K562 (cell line): Measurements from ENCODE around the gene TEPSIN. TPM values are rescaled to one million over a fixed set of nuclear protein-coding genes. Genes with fewer than 3 reads are reported as not detected.

Source experiments
- ATAC-seq: fragments of 200-7000 bp; cut with Tn5 transposase; 3 replicates; pipeline ENCODE4 v1.9.1; 2020; ENCODE audit warnings: moderate library complexity
- BruUV-seq: library from RNA; stranded (reverse); fragments of 400-500 nt; replicated peaks from 2 replicates; lab custom pipeline; 2021; lab: Mats Ljungman, UMichigan
- CTCF ChIA-PET: fragments of 300-600 bp; formaldehyde crosslinking; extraction: SDS; loops from one replicate; lab custom pipeline; 2021; ENCODE audit warnings: low intra/inter-chr PET ratio; lab: Yijun Ruan, JAX
- POLR2A ChIA-PET: fragments of 300-600, 350-650 bp; sonication (Branson Sonifier 250); formaldehyde crosslinking; extraction: SDS; loops from one replicate; lab custom pipeline; 2021; ENCODE audit warnings: antibody characterized with exemption, inconsistent platforms; lab: Yijun Ruan, JAX
- DNase-seq, 4 experiments: peaks; one replicate each; pipeline versions ENCODE4 v3.0.0 to v3.0.0-alpha.2; 2011 to 2018; ENCODE audit warnings: low spot score in 3 of 4, mixed read lengths in 3 of 4; ENCODE audit errors: extremely low read depth in 1 of 4
- FAIRE-seq: peaks from 2 replicates; lab custom pipeline; 2011; peaks lifted over from hg19 to GRCh38; lab: Jason Lieb, UNC
- H2AFZ ChIP-seq: 2 replicates; pipeline ENCODE4 v1.6.0; 2011; ENCODE audit warnings: low read depth, low read length, control low read depth, inconsistent platforms
- H3K27ac ChIP-seq: fragments of 200-600 bp; 3 replicates; pipeline ENCODE4 v1.8.0; 2011; ENCODE audit warnings: low read depth, mild to moderate bottlenecking, control low read depth, inconsistent platforms, low read length, moderate library complexity, mixed read lengths; ENCODE audit errors: extremely low read depth
- H3K27me3 ChIP-seq, 2 experiments: fragments of 300-600 bp in 1 of 2; 2 replicates in 1 of 2; 3 replicates in 1 of 2; pipeline versions ENCODE4 v1.6.0 to v1.8.0; 2011; ENCODE audit warnings: inconsistent platforms in 2 of 2, low read length in 2 of 2, mild to moderate bottlenecking in 1 of 2, mixed read lengths in 1 of 2, moderate library complexity in 1 of 2; ENCODE audit not compliant: control insufficient read depth in 2 of 2, insufficient read depth in 2 of 2
- H3K36me3 ChIP-seq: fragments of 300-600 bp; 3 replicates; pipeline ENCODE4 v1.8.0; 2011; ENCODE audit warnings: mild to moderate bottlenecking, low read length, inconsistent platforms; ENCODE audit not compliant: control insufficient read depth, insufficient read depth
- H3K4me1 ChIP-seq, 2 experiments: fragments of 200-600 bp in 1 of 2; replicated peaks in 1 of 2; 2 replicates in 1 of 2; 3 replicates in 1 of 2; pipeline versions ENCODE4 v1.5.1 to v1.8.0; 2011; ENCODE audit warnings: inconsistent platforms in 2 of 2, low read length in 2 of 2, mild to moderate bottlenecking in 1 of 2, mixed read lengths in 1 of 2, moderate library complexity in 1 of 2; ENCODE audit not compliant: control insufficient read depth in 2 of 2, insufficient read depth in 2 of 2
- H3K4me2 ChIP-seq: 2 replicates; pipeline ENCODE4 v1.6.1; 2011; ENCODE audit warnings: low read length, control low read depth, inconsistent platforms, mixed read lengths; ENCODE audit not compliant: insufficient read depth
- H3K4me3 ChIP-seq: fragments of 200-600 bp; sonication (generic), shearing (Covaris generic); 2 replicates; pipeline ENCODE4 v1.5.1; 2016; ENCODE audit warnings: control low read depth, inconsistent platforms
- H3K79me2 ChIP-seq: fragments of 200-600 bp; 3 replicates; pipeline ENCODE4 v1.8.0; 2011; ENCODE audit warnings: low read length, inconsistent platforms; ENCODE audit not compliant: control insufficient read depth, insufficient read depth
- H3K9ac ChIP-seq, 2 experiments: 2 replicates each; pipeline versions ENCODE4 v1.6.0 to v1.6.1; 2011; ENCODE audit warnings: low read depth in 2 of 2, low read length in 2 of 2, control low read depth in 1 of 2, inconsistent platforms in 1 of 2, mild to moderate bottlenecking in 1 of 2, mixed read lengths in 1 of 2; ENCODE audit not compliant: insufficient read depth in 1 of 2
- H3K9me1 ChIP-seq: one replicate; pipeline ENCODE4 v1.6.0; 2011; ENCODE audit warnings: inconsistent platforms, mild to moderate bottlenecking, low read length, moderate library complexity; ENCODE audit not compliant: control insufficient read depth, insufficient read depth
- H3K9me3 ChIP-seq: replicated peaks from 2 replicates; pipeline ENCODE4 v1.5.1; 2011; ENCODE audit warnings: low read depth, low read length, inconsistent platforms; ENCODE audit not compliant: control insufficient read depth, insufficient read depth
- H4K20me1 ChIP-seq: replicated peaks from 2 replicates; pipeline ENCODE4 v1.6.1; 2011; ENCODE audit warnings: low read length, inconsistent platforms, mixed read lengths; ENCODE audit not compliant: control insufficient read depth, insufficient read depth
- BCOR ChIP-seq: fragments of 450-650 bp; IDR thresholded peaks from 2 replicates; pipeline ENCODE4 v1.6.1; 2016
- CC2D1A ChIP-seq: fragments of 450-650 bp; IDR thresholded peaks from 2 replicates; pipeline ENCODE4 v1.6.1; 2017; ENCODE audit warnings: mild to moderate bottlenecking
- CREM ChIP-seq: IDR thresholded peaks from 2 replicates; pipeline ENCODE4 v1.6.1; 2014; ENCODE audit warnings: antibody characterized with exemption, low read depth
- CTCF ChIP-seq, 3 experiments: IDR thresholded peaks in 2 of 3; conservative IDR thresholded peaks in 1 of 3; 2 replicates each; pipeline ENCODE4 v1.5.1; 2011 to 2012; ENCODE audit warnings: low read length in 3 of 3, mild to moderate bottlenecking in 3 of 3, control low read depth in 2 of 3, improper control_type of control experiment in 1 of 3, inconsistent platforms in 1 of 3, low read depth in 1 of 3, mixed read lengths in 1 of 3, moderate library complexity in 1 of 3; ENCODE audit not compliant: insufficient read depth in 2 of 3
- ILK ChIP-seq: fragments of 450-650 bp; IDR thresholded peaks from 2 replicates; pipeline ENCODE4 v1.6.1; 2016; ENCODE audit warnings: missing genetic modification characterization, low read depth, mild to moderate bottlenecking, missing compliant biosample characterization, moderate library complexity, borderline replicate concordance
- MTA3 ChIP-seq: fragments of 450-650 bp; formaldehyde crosslinking; IDR thresholded peaks from 2 replicates; pipeline ENCODE4 v1.6.1; 2017; ENCODE audit warnings: mild to moderate bottlenecking, borderline replicate concordance
- RB1 ChIP-seq: fragments of 450-650 bp; IDR thresholded peaks from 2 replicates; pipeline ENCODE4 v1.6.1; 2017; ENCODE audit warnings: low read depth, mild to moderate bottlenecking
- RCOR1 ChIP-seq, 2 experiments: IDR thresholded peaks; 2 replicates each; pipeline ENCODE4 v1.6.1; 2012; ENCODE audit warnings: low read depth in 2 of 2, low read length in 2 of 2, borderline replicate concordance in 1 of 2, improper control_type of control experiment in 1 of 2
- SRF ChIP-seq, 2 experiments: fragments of 250-450, 450-650 bp in 1 of 2; sonication (Bioruptor Pico) in 1 of 2; sonication (generic) in 1 of 2; formaldehyde crosslinking; IDR thresholded peaks; 2 replicates each; pipeline versions ENCODE4 v1.5.0 to v1.5.1; 2020 to 2022; ENCODE audit warnings: mild to moderate bottlenecking in 1 of 2, missing genetic modification reagents in 1 of 2
- STAG1 ChIP-seq: sonication (generic); formaldehyde crosslinking; IDR thresholded peaks from 2 replicates; pipeline ENCODE4 v1.5.0; 2020; ENCODE audit warnings: missing genetic modification reagents, borderline replicate concordance
- ZBTB7A ChIP-seq: IDR thresholded peaks from 2 replicates; pipeline ENCODE4 v1.6.1; 2011; ENCODE audit warnings: low read depth, mild to moderate bottlenecking, low read length, moderate library complexity, borderline replicate concordance; ENCODE audit not compliant: control insufficient read depth
- ZNF589 ChIP-seq: fragments of 200-800 bp; sonication (Bioruptor generic); IDR thresholded peaks from 2 replicates; pipeline ENCODE4 v1.6.1; 2016; ENCODE audit warnings: low read depth, missing genetic modification characterization, missing compliant biosample characterization
- WGBS: fragments of 100-300 bp; shearing (Covaris generic); methylation state at CpG from one replicate; pipeline ENCODE4 v1.1.6; 2016; ENCODE audit warnings: low coverage, mixed read lengths; ENCODE audit not compliant: insufficient coverage; ENCODE audit errors: missing lambda C conversion rate; 5-methylcytosine and 5-hydroxymethylcytosine counted together
- in situ Hi-C: fragments of 300-500 bp; cut with MboI; formaldehyde crosslinking; loops from 4 replicates; pipeline ENCODE4 v1.15.0; 2018; ENCODE audit warnings: inconsistent platforms, mixed read lengths
- intact Hi-C: fragments of 100-400 bp; cut with micrococcal nuclease; formaldehyde crosslinking; loops from 2 replicates; pipeline ENCODE4 v1.14.2; 2022
- polyA plus RNA-seq, 8 experiments: library from polyadenylated mRNA; depleted of rRNA in 4 of 8; stranded (reverse) in 5 of 8; unstranded in 3 of 8; fragments of >200 nt; fragmentation: Nextera tagmentation in 2 of 8; fragmentation: Illumina TruSeq in 1 of 8; extraction: Ambion mirVana in 2 of 8; extraction: Trizol in 1 of 8; gene quantifications; 2 replicates each; pipeline versions ENCODE4 v1.2.1 to v1.2.3, GENCODE V29; 2011 to 2014; ENCODE audit warnings: inconsistent platforms in 1 of 8, missing spikeins in 1 of 8
- total RNA-seq, 7 experiments: library from RNA; depleted of rRNA in 6 of 7; stranded (reverse); fragments of >200 nt in 6 of 7; fragmentation: Illumina TruSeq in 2 of 7; extraction: Trizol in 2 of 7; gene quantifications; 2 replicates each; pipeline versions ENCODE4 v1.2.1 to v1.2.3, GENCODE V29; 2011 to 2021; ENCODE audit warnings: low replicate concordance in 1 of 7
- TF ChIP-seq, protein P1 (sequence below): fragments of 200-400 bp; formaldehyde crosslinking; IDR thresholded peaks from 2 replicates; pipeline ENCODE4 v1.6.1; 2017; ENCODE audit warnings: mild to moderate bottlenecking, low read depth, low read length, moderate library complexity
- TF ChIP-seq, protein P2 (sequence below): fragments of 200-800 bp; sonication (Bioruptor generic); IDR thresholded peaks from 2 replicates; pipeline ENCODE4 v1.6.1; 2017; ENCODE audit warnings: missing genetic modification characterization, missing compliant biosample characterization

Gene TEPSIN
- total and polyA plus RNA-seq, 9 of the 15 experiments (the other 6 are each of a cell fraction or from before 2014, with no cell fraction given), result 0.80 to 29.8 (median 5.3) TPM

DNA sequence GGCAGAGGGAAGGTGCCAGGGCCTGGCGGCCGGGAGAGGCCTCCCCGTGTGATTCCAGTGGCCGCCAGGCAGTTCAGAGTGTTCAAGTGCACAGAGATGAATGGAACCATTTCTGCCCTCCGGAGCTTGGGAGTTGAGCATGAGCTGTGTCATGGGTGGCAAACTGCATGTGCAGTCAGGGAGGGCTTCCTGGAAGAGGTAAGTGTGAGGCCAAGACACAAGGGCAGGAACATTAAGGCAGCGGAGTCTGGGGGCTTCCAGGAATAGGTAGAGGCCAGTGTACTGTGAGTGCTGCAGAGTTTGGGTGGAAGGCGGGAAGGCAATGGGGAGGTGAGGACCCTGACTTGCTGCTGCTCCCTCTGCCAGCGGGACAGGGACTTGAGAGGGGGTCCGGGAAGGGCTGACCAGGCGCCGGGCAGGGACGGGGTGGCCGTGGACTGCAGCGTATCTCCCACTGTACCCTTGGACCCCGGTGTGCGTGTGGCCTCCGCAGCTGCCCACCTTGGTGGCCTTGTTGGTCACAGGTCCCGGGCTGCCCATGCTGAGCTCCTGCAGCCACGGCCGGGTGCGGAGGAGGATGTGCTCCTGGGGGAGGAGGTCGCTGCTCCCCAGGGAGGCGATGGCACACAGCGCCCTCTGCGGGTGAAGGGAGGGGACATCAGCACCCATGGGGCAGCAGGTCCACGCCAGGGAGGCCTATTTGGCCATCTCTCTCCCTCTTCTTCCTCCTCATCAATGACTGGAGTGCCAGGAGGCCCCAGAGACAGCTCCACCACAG lies 8.6 kb downstream of the TEPSIN start:
- H3K9me3 ChIP-seq, result no peaks in the 10 kb centered on the region
- in situ Hi-C loops (loop anchor here (25.0 kb wide), 1 partner anchor 93 kb away; no protein-coding TSS in a partner anchor), intact Hi-C loops (loop anchor here (10.0 kb wide), 1 partner anchor 215 kb away; no protein-coding TSS in a partner anchor)
- no peaks in the 10 kb centered on the region for H3K27me3 ChIP-seq
- H3K4me3 ChIP-seq, result no peak overlapping the region
- no peak overlapping the region for H2AFZ ChIP-seq
- H3K36me3 ChIP-seq, result peaks cover 29% of the 10 kb centered on the region; the same call in 2 of the 3 replicates
- H3K27ac ChIP-seq, result no peak overlapping the region
- H3K9ac ChIP-seq, result peak overlapping the region in 1 of 2 experiments; percentile 23; a peak in 1 of 4 replicates
- peaks cover 18 to 56% of the 10 kb centered on the region in 2 experiments for H3K4me1 ChIP-seq
- DNase-seq (peak; percentile 76 to 89 (median 80)), FAIRE-seq (peak; percentile 86), ATAC-seq (peak; percentile 89)
- ChIA-PET CTCF (interaction anchor here (0.6 to 1.6 kb wide), 3 partner anchors 87 to 128 kb away, joined by 3 to 8 read pairs (median 3); no protein-coding TSS in a partner anchor), POLR2A (interaction anchor here (0.6 to 1.3 kb wide), 4 partner anchors 8 to 242 kb away, joined by 3 to 5 read pairs (median 4); partner anchors contain the start of genes NDUFAF8 and TEPSIN)
- no TSS peak for BruUV-seq
- H4K20me1 ChIP-seq, result peaks cover 22% of the 10 kb centered on the region
- no peaks in the 10 kb centered on the region; the same call in 2 of the 3 replicates for H3K79me2 ChIP-seq
- WGBS, result 62% methylated on average over 22 of the region's 26 CpGs
- H3K4me2 ChIP-seq, result no peak overlapping the region
- H3K9me1 ChIP-seq, result peaks cover 4% of the 10 kb centered on the region
- peak; percentile 63; the same call in 1 of the 2 replicates for TF ChIP-seq ZBTB7A
- TF ChIP-seq RB1, result peak; percentile 82
- peak; percentile 58 for TF ChIP-seq CREM
- peak; percentile 86 to 93 (median 88) for TF ChIP-seq CTCF (IDR thresholded peaks at IDR 0.05 in 2 of 3, conservative IDR thresholded peaks at IDR 0.05 in 1 of 3; ENCODE audit: insufficient read depth in 2 of 3, low read depth in 1 of 3, low read length in 3 of 3)
- no peak for TF ChIP-seq ILK (tag)
- TF ChIP-seq SRF (CRISPR knock-in tag; IDR thresholded peaks at IDR 0.05), result peak in 1 of 2 experiments; percentile 85; a peak in 1 of 4 replicates
- peak; percentile 34; the same call in 1 of the 2 replicates for TF ChIP-seq MTA3
- TF ChIP-seq, protein P1, sequence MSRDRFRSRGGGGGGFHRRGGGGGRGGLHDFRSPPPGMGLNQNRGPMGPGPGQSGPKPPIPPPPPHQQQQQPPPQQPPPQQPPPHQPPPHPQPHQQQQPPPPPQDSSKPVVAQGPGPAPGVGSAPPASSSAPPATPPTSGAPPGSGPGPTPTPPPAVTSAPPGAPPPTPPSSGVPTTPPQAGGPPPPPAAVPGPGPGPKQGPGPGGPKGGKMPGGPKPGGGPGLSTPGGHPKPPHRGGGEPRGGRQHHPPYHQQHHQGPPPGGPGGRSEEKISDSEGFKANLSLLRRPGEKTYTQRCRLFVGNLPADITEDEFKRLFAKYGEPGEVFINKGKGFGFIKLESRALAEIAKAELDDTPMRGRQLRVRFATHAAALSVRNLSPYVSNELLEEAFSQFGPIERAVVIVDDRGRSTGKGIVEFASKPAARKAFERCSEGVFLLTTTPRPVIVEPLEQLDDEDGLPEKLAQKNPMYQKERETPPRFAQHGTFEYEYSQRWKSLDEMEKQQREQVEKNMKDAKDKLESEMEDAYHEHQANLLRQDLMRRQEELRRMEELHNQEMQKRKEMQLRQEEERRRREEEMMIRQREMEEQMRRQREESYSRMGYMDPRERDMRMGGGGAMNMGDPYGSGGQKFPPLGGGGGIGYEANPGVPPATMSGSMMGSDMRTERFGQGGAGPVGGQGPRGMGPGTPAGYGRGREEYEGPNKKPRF, result no peak
- peak in 1 of 2 experiments; percentile 55; a peak in 1 of 4 replicates for TF ChIP-seq RCOR1 (IDR thresholded peaks at IDR 0.05; ENCODE audit: borderline replicate concordance in 1 of 2, low read depth in 2 of 2, low read length in 2 of 2)
- peak; percentile 81; the same call in 1 of the 2 replicates for TF ChIP-seq BCOR
- TF ChIP-seq ZNF589 (CRISPR knock-in tag), result no peak
- TF ChIP-seq, protein P2, sequence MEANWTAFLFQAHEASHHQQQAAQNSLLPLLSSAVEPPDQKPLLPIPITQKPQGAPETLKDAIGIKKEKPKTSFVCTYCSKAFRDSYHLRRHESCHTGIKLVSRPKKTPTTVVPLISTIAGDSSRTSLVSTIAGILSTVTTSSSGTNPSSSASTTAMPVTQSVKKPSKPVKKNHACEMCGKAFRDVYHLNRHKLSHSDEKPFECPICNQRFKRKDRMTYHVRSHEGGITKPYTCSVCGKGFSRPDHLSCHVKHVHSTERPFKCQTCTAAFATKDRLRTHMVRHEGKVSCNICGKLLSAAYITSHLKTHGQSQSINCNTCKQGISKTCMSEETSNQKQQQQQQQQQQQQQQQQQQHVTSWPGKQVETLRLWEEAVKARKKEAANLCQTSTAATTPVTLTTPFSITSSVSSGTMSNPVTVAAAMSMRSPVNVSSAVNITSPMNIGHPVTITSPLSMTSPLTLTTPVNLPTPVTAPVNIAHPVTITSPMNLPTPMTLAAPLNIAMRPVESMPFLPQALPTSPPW, result peak; percentile 32; the same call in 1 of the 2 replicates
- TF ChIP-seq STAG1 (CRISPR knock-in tag), result peak; percentile 57; the same call in 1 of the 2 replicates
- 0 out of 2 replicates have a peak, but pooled peaks have one; percentile 11 for TF ChIP-seq CC2D1A
